HG03469 (cell line): ENCODE results near the gene JAKMIP3.

Source experiments
- ATAC-seq: cut with Tn5 transposase; IDR thresholded peaks from one replicate; pipeline ENCODE4 v1.9.1; 2021; ENCODE audit warnings: mild to moderate bottlenecking, moderate library complexity, moderate number of reproducible peaks; ENCODE audit not compliant: unreplicated experiment

The JAKMIP3 gene

DNA sequence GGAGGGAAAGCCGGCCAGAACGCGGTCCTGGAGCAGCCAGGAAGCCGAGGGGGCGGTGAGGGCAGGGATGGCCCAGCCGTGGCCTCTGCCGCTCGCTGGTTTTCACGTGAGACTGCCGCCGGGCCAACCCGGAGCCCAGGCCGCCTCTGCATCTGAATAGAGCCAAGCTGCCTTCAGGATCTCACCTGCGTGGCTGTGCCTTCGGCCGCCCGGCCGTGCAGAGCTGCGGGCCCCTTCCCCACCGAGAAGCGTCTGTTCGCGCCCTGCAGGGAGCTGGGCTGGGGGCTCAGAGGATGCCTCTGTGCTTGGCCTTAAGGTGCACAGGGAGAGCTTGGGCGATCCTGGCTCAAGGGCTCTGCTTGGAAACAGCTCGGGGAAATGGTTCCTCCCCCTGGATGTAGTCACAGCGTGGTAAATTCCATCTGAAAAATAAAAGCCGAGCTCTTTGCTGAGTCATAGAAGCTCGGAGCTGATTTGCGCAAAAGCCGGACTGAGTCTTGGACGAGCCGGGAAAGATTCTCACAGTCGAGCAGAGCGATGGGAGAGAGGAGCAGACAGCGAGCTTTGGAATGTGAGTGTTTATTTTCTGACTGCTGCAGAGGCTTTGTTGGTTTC lies at the start of gene JAKMIP3:
TSS of gene JAKMIP3 (plus strand) at position 456 of the 615 bp plus-strand sequence. CDS start 38,863 bp downstream, outside the sequence.
- no peak for ATAC-seq

DNA sequence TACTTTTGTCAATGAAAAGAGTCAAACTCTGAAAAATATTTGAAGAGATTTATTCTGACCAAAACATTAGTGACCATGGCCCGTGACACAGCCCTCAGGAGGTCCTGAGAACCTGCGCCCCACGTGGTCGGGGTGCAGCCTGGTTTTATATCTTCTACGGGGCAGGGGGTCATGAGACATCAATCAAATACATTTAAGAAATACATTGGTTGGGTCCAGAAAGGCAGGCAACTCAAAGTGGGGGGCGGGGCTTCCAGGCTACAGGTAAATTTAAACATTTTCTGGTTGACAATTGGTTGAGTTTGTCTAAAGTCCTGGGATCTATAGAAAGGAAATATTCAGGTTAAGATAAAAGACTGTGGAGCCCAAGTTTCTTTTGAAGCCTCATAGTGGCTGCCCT lies 49.2 kb upstream of the JAKMIP3 start:
- no peak for ATAC-seq

DNA sequence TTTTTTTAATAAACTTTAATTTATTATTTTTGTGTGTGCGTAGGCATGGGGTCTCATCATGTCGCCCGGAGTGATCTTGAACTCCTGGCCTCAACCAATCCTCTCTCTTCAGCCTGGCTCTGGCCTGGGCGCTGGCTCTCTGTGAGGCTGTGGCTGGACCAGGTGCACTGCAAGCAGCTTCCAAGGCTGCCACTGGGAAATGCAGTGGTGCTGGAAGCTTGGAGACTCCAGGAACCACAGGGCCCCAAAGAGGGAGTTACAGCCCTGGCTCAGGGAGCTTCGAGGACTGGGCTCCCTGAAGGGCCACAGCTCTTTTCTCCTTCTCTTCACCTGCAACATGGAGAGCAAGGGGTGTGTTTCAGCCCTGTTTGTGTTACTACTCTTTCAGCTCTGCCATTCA lies 47.3 kb upstream of the JAKMIP3 start:
- no peak for ATAC-seq

DNA sequence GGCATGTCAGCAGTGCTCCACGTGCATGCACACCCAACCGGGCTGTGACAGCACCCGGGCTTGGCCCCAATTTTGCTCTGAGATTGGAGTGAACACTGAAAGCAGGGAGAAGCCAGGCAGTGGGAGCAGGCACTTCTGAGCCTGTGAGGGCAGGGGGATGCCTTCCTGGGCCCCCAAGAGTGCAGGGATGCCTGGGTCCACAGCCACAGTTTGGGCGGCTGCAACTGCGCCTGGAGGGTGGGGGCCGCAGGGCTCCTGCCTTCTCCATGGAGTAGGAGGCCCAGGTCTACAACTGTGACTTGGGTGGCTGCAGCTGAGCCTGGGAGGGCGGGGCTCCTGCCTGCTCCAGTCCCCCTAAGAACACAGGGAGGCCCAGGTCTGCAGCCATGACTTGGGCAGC lies 46.4 kb upstream of the JAKMIP3 start:
- ATAC-seq = no peak

DNA sequence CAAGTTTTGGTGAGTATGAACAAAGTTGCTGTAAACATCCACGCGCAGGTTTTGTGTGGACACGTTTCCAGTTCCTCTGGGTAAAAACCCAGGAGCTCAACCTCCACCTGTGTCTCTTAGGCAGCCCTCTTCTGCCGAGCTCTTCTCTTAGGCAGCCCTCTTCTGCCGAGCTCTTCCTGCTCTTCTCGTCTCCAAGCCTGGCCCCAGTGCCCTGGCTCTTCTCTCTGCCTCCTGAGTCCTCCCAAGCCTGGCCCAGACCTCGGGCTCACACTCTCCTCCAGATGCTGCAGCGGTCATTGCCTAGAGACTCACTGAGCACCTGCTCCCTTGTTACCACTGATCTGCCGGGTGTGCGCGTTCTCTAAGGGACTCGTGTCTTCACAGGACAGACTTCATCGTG lies 45.3 kb upstream of the JAKMIP3 start:
- ATAC-seq = no peak

DNA sequence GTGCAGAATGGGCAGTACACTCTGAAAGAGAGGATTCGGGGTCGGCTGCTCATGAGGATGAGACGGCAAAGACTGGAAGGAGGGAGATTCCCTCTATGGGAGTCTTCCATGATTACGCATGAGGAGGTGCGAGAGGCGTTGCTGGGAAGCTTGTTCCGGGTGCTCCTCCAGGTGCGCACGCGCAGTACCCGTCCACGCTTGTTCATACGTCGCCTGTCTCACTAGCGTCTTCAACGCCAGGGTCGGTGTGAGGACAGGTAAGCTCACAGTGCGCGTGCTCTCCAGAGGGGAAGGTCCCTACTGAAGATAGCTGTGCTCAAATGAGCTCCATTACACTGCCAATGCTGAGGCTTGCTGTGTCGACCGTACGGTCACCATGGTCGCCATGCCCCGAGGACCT lies 44.7 kb upstream of the JAKMIP3 start:
- ATAC-seq = no peak

DNA sequence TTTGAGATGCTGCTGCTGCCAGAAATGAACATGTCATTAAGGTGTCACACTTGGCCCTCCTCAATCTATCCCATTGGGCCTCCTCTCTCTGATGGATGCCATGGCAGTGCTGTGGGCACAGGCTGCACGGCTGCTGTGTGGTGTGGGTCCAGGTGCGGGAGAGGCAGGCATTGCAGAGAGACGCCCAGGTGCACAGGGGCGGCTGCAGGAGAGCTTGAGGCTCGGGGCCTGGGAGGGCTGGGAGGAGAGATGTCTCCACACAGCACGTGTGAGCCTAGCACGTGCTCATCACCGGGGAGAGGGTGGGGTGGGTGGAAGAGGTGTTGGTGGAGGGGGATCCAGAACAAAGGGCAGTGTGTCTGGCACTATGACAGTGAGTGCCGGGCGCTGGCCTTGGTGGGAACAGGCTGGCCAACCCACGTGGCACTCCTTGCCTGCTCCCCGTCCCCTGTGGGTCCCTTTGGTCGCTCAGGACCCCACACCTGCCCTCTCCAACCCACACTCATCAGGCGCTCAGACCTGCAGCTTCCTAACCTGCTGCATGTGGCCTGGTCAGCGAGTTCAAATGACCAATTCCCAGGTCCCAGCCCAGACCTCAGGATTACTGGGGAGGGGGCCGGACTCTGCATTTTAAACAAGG lies 44.1 kb upstream of the JAKMIP3 start:
- no peak for ATAC-seq

DNA sequence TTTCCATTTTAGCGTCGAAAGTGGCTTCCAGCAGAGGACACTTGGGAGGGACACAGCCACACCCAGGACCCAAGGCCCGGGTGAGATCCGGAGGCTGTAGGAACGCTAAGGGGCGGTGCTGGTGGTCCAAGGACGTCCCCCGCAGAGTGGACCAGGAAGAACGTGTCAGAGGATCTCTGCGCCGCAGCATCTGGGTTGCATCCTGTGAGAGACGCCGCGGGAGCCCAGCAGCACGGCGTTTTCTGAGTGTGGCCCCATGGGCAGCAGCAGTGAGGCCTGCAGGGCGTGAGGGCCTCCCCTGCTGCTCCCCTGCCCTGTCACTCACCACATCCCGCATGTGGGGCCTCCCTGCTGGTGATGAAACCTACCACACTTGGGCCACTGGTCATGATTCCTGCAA lies 43.5 kb upstream of the JAKMIP3 start:
- ATAC-seq = no peak

DNA sequence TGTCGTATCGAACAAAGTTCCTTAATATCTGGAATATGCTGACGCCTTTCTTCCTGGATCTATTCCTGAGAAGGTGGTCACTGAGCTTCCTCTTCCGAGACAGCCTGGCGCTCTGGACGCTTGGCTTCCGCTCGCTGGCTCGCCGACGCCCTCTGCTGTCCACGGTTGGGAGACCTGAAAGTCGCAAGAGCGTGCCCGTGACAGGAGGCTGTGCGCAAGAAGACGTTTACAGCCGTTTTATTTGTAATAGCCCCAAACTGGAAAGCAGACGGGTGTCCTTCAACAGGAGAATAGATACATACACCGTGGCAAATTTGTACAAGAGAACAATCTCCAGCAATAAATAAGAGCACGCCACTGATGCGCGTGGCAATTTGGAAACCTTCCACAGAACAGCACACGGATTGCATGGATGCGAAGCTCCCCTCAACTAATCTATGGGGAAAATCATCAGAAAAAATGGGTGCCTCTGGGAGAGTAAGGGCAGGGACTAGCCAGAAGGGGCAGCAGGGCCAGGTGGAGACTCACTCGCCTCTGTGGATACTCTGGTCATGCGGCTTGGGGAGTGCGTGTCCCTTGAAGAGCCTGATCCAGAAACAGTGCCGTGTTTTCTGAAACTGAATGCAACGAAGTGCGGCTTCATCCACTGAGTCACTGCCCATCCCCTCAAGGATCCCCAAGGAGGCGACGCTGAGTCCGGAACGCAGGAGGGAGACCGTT lies 42.5 kb upstream of the JAKMIP3 start:
- ATAC-seq = peak; percentile 42

DNA sequence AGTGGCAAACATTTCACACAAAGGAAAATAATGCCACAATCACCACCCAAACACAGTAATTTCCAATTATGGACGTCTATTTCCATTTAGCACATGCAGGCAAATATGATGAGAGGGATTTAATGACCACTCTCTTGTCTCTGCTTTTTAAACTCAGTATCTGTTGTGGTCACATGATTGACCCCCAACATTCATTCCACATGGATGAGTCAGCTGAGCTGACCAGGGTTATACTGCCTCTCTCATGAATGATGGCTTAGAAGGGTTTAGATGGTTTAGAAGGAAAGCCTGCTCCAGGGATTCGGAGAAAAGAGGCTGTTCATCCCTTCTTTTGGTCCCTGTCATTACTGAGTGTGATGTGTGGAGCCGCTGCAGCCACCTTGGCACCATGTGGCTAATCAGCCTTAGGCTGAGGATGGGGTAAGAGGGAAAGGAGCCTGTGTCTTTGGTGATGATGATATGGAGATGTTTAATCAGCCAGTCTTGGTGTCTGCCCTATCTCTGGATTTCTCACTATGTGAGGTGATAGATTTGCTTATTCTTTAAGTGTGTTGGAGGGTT lies 38.2 kb upstream of the JAKMIP3 start:
- no peak for ATAC-seq

DNA sequence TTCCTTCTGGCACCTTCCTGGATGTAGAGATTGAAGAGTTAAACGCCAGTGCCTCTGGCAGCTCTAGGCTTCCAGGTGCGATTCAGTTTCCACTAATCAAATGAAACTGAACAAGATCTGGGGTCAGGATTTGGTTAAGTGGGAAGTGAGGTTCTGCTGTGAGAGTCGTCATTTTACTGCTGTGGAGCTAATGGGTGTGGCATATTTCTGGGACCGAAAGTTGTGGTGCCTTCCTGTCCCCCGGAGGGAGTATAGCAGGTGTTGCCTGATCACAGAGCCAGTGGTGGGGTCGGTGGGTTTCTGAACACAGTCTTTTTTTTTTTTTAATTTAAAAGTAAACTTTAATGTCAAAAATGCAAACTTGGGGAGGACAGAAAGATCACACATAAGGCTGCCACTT lies 37.0 kb upstream of the JAKMIP3 start:
- no peak for ATAC-seq

DNA sequence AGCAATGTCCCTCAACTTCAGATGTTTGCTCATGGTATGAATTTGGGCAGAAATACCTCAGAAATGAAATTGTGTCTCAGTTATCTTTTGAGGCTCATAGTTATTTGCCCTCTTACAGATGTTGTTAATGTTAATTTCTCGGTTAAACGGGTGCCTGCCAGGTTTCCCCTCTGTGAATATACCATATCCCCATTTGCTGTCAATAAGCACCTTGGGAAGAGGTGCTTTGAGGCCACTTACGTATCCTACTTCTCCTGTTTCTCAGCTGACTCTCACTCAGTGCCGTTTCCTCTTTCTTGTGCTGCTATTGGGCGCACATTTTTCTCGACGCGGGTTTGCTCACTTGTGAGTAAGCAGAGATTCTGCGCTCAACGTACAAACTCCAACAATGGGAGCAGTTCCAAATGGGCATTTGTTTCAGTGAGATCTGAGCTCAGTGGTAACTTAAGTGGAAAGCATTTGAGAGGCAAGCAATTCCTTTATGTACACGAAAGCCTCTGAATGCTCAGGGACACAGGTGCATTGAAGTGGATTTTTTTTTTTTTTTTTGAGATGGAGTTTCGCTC lies 34.8 kb upstream of the JAKMIP3 start:
- no peak for ATAC-seq

DNA sequence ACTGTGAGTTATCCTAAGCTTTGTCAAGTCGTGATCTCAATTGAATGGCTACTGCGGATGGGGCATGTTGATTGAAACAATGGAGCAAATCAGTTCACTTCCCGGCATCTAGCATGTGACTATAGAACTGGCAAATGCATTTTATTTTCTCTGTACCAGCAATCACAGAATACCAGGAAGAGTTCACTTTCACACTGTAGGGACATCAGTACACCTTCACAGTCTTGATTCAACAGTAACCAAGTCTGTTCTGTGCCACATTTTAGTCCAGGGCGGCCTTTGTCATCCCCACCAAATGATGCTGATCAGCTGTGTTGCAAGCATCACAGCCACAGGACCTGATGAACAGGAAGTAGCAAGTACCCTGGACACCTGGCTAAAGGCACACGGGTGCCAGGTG lies 32.1 kb upstream of the JAKMIP3 start:
- no peak for ATAC-seq

DNA sequence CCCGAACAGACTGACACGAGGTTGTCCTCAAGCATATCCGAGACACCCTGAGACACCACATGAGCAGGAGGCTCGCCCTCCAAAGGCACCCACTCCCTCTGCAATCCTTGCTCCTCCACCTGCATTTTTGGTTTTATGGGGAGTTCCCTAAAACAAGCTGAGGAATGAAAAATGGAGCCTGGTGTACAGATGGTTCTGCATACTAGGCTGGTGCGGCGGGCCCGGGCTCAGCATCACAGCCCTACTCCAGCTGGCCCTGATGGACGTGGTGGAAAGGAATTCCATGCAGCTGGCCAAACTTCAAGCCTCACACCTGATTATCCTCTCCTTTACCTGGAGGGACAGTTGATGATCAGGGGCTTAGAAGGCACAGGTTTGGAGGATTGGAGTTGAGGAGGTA lies 30.3 kb upstream of the JAKMIP3 start:
- no peak for ATAC-seq

DNA sequence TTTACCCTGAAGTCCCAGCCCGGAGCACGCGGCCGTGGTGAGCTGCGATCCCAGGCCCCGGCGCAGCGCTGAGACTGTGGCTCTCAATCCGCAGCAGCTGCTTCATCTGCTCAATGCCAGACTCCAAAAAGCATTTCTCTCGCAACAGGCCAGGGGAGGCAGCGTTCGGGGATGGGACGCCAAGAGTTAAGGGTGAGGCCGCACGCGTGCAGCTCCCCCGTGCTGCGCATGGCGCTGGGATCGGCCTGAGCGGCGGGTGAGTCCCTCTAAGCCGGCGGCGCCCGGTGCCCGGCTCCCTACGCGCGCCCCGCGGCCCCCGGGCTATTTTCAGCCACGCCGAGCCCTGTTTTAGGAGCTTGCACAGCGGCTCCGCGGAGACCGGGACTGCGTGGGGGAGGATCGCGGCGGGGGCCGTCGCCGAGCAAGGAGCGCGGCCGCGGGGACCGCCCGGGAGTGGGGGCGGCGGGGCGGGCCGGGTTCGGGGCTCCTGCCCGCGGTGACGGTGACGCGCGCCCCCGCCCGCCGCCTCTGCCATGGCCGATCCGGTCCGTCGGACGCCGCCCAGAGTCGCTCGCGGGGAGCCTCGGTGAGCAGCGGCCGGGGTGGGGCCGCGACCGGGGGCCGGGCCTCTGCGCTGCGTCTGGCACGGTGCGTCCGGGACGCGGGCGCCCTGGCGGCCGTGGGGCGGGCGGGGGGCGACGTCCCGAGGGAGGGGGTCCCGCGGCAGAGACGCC lies 29.4 kb upstream of the JAKMIP3 start:
- ATAC-seq = no peak

DNA sequence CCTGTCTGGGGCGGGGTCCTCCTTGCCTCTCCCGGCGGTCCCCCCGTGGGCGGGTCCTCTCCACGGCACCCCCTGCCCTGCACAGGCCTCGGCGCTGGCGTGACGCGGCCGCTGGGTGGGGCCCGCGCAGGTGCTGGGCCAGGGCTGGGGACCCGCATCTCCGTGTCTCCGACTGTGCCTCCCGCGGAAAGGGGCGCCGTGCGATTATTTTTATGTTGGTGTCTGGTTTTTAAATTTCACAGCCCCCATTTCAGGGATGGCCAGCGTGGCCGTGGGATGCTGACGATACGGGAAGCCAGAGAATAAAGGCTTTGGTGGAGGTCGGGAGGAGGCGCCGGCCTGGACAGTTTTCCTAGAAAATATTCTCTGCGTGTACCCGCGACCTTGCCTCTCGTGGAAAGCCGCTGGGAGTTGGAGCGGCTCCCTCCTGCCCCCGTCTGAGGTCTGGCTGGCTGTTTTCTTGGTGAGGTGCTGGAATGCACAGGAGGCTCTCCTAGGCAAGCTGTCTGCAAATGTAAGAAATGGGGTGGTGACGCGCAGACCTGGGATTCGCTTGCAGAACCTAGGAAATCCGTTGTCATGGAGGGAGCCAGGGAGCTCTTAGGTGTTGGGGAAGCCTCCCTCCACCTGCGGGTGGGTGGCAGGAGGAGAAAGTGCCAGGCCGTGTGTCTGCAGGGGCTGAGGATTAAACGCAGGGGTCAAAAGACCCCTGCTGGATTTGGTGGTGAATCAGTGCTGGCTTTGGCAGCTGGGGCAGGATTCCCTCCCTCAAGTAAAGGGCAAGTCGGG lies 28.7 kb upstream of the JAKMIP3 start:
- ATAC-seq = no peak

DNA sequence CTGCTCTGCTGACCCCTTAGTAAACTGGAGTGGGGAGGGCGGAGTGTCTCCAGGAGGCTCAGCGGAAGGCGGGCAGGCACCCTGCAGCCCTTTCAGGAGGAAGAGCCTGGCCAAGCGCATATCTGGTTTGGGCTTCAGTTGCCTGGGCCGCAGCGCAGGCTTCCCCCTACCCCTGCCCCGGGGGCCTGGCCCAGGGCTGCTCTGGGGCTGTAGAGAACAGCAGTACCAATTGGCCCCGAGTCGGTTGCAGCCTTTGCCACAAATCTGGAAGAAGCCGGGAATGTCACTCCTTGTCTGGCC lies 28.1 kb upstream of the JAKMIP3 start:
- ATAC-seq = no peak

DNA sequence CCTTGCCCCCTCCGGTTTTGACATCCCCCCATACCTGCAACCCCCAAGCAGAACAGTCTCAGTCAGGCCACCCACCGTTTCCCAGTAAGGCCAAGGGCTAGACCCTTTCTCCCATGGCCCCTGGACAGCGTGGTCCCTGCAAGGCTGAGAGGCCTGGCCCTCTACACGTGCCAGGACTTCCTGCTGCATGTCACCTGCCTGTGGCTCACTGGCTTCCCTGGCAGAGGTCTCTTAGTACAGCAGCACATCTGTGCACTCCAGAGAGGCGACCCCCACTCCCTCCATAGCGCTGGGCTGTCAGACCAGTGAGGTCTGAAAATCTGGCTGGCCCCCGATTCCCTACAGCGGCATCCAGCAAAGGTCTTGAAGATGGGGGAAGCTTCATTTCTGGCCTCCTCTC lies 26.4 kb upstream of the JAKMIP3 start:
- no peak for ATAC-seq

DNA sequence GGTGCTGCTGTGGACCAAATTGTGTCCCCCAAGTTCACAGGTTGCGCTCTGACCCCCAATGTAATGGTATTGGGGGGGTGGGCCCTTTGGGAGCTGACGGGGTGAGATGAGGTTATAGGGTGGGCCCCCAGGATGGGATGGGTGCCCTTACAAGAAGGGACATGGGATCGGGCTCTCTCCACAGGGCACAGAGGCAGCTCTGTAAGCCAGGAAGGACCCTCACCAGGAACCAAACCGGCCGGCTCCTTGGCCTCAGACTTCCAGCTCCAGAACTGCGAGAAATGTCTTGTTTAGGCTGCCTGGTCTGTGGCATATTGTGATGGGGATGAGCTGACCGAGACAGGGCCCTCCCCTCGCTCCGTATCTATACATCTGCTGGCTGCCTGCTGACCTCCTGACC lies 25.7 kb upstream of the JAKMIP3 start:
- ATAC-seq = no peak

DNA sequence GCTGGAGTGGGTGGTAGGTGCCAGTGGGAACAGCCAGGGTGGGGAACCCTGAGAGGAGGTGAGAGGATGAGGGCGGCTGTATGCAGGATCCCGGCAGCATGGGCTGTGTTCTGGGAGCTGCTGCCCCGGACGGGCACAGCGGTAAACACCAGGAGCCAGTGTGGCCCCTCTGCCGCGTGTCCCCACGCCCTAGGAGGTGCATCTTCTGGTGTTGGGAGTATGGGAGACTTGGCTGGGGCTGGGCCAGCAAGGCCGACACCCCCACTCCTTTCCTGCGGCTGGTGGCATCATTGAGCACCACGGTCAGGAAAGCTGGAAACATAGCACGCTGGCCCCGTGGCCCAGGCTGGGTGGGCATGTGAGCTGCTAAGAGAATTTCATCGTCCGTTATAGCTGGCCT lies 24.4 kb upstream of the JAKMIP3 start:
- no peak for ATAC-seq
